GM12873 (cell line): ENCODE data around the gene CDC14A.

Experiments used
- CTCF ChIP-seq: IDR thresholded peaks from 2 replicates; pipeline ENCODE4 v1.5.1; 2012; ENCODE audit warnings: low read depth, mild to moderate bottlenecking, moderate library complexity, low read length, control low read depth; ENCODE audit not compliant: insufficient read depth; ENCODE audit errors: missing control alignments

The CDC14A gene

DNA sequence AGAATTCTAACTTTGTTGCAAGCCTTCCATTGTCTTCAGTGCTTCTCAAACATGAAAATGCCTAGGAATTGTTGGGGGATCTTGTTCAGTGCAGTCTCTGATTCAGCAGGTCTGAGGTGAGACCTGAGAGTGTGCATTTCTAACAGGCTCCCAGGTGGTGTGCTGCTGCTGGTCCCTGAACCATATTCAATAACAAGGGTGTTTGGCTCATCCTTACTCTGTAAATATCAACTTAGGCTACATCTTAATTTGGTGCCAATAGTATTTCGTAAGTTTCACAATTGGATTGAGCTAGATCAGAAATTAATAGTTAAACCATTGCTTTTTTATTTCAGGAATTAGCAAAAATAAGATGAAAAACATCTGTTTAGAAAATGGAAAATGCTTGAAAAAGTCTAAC lies 126.5 kb downstream of the CDC14A start:
- no peak for TF ChIP-seq CTCF

- no peak for TF ChIP-seq CTCF
Observed at GRCh38 chr1:100479620-100480338, 127.5 kb downstream of the CDC14A start.

DNA sequence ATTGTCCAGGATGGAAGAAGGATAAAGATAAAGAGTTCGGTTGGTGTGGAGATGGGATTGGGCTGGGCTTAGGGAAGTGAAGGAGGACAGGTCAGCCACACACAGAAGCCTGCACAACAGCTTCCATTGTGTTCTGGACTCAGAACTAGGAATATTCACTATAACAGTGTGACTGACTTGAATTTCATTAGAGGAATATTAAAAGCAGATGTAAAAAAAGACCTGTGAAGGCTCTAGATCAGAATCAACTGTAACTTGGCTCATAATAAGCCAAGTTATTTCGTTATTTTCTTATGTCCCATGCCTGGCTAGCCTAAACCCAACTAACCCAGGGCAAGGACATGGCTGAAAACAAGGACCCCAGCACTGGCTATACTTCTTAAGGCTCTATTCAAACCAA lies 129.0 kb downstream of the CDC14A start:
- no peak for TF ChIP-seq CTCF

DNA sequence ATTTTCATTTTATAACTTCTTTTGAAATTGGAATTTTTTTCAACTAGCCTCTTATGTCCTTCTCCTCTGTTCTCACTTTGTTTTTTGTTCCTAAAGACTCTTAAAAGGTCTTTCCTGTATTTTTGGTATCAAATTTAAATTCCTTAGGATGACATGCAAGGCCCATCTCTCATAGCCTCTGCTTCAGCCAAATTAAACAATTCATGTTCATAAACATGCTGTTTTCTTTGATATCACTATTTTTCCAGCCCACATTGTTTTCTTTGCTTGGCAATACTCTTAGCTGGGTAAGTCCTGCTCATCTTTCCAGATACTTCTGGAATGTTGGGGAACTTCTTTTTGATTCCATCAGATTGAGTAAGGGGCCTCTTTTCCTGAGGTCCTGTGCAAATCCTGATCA lies 129.9 kb downstream of the CDC14A start:
- TF ChIP-seq CTCF: no peak

GRCh38 chr1:100482748-100483147 lies 130.4 kb downstream of the CDC14A start:
- no peak for TF ChIP-seq CTCF

DNA sequence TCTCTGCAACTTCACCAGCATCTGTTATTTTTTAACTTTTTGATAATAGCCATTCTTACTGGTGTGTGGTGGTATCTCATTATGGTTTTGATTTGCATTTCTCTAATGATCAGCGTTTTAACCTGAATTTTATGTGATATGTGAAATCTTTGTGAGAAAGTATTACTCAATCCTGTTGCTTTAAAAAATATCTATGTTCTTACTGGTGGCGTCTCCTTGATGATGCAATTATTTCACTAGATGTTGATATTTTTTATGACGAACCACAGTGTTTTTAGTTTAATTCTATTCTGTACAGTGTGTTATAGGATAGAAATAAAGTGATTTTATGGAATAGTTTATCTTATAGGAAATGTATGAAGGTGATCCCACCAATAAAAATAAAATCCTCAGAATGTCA lies 130.9 kb downstream of the CDC14A start:
- no peak for TF ChIP-seq CTCF

GRCh38 chr1:100485855-100486258 lies 133.6 kb downstream of the CDC14A start:
- no peak for TF ChIP-seq CTCF
